NCI-H187 (cell line): ENCODE results near the gene DSCAML1.
A peak's percentile ranks its signal among the peaks of the same experiment; 100 is the strongest.

Experiments
- DNase-seq, 2 experiments: peaks; one replicate each; lab custom pipeline; 2025; lab: John Stamatoyannopoulos, UW

The DSCAML1 gene

DNA sequence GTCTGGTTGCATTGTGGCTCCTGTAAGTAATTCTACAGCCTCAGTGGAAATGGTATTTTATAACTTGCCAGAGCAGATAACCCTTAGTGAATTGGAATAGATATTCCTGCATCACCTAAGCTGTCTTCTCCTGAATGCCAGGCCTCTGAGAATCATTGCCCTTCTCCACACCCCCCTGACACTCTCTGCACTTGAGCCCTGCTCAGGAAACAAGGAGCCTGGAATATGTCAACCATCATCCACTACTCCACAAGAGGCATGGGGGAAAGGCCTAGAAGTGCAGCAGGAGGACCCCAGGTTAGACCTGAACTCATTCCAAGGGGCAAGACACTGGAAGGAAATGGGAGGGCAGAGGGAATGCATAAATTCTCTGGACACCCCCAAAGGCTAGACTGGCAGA lies 72.4 kb downstream of the DSCAML1 start:
- no peak for DNase-seq

DNA sequence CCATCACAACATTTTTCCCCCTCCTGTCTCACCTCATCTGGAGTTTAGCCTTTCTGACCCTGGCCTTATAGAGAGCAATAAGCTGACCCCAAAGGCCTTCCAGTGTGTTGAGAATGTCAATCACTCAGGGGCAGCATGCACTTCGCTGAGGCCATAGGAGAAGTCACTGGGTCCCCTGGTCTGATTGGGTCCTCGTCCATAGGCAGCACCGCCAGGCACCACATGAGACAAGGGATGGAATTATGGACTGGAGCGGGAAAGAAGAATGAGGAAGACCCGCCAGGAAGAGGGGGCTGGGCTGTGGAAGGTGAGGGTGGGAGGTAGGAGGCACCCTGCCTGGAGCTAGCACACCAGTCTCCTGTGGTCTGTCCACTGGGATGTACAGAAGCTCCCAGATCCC lies 72.9 kb downstream of the DSCAML1 start:
- no peak for DNase-seq

- DNase-seq: no peak
These were observed 73.6 kb downstream of the DSCAML1 start for GRCh38 chr11:117723277-117724024.

- DNase-seq: no peak
These were observed 74.9 kb downstream of the DSCAML1 start for GRCh38 chr11:117722082-117722481.

DNA sequence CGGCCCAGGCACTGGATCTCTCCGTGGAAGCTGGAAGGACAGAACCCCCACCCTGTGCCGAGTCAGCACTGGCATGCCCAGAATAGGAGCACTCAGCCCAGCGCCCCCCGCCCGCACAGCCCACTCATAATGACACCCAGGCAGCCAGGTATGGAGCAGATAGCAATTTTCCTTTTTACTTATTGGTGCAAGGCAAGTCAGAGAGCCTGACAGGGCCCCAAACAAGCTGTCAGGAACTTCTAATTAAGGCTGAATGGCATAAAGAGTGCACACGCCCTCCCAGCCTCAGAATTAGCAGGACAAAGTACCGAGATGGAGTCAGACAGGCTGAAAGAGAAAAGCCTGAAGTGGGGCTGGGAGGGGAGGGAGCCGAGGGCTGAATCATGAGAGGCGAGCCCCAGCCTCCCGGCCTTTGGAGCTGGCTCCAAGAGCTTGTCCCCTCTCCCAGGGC lies 76.9 kb downstream of the DSCAML1 start:
- no peak for DNase-seq

DNA sequence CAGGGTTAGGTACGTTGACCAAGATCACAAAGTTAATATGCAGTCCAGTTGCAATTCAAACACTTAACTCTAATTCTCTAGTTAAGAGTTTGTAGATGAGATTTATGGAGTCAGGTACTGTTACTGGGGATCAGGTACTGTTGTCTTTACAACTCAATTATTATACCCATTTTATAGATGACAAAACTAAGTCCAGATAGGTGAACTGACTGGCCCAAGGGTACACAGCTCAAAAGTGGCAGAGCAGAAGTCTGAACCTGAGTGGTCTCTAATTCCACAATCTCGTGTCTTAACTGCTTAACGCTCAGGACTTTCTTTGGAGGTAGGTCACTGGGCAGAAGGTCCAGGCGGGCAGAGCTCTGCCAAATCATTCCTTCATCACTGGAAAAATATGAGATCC lies 77.5 kb downstream of the DSCAML1 start:
- no peak for DNase-seq

DNA sequence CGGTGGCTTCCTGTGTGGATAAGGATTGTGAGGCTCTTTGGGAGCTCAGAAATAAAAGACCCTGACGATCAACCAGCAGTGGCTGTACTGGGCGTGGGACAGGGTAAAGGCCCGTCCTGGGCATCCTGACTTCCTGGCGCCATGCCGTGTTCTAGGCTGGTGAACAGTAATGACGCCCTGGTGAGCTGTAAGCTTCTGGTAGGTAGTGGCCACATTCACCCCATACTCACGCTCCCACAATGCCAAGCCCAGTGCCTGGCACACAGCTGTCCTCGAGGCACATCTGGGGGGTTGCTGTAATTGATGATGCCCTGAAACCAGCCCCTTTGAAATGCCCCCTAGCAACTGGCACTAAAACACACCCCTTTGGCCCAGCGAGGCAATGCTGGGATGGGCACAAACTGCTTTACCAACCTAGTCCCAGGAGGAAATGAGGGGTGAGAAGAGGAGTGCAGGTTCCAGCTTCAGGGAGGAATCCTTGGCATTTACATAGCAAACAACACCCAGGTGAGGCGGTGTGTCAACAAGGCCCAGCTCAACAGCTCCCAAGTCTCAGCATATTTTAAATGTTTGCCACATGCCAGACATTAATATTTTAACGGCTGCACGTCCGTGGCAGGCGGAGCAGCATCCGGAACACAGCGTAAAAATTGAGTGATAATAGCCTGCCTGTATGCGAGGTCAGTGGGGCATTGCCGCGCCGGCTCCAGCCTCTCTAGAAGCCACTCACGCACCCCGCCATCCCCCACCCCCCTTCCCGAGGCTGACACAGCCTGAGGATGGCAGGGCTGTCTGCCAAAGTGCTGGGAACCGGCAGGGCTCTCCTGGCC lies 79.3 kb downstream of the DSCAML1 start:
- DNase-seq: peak; percentile 26 to 56

DNA sequence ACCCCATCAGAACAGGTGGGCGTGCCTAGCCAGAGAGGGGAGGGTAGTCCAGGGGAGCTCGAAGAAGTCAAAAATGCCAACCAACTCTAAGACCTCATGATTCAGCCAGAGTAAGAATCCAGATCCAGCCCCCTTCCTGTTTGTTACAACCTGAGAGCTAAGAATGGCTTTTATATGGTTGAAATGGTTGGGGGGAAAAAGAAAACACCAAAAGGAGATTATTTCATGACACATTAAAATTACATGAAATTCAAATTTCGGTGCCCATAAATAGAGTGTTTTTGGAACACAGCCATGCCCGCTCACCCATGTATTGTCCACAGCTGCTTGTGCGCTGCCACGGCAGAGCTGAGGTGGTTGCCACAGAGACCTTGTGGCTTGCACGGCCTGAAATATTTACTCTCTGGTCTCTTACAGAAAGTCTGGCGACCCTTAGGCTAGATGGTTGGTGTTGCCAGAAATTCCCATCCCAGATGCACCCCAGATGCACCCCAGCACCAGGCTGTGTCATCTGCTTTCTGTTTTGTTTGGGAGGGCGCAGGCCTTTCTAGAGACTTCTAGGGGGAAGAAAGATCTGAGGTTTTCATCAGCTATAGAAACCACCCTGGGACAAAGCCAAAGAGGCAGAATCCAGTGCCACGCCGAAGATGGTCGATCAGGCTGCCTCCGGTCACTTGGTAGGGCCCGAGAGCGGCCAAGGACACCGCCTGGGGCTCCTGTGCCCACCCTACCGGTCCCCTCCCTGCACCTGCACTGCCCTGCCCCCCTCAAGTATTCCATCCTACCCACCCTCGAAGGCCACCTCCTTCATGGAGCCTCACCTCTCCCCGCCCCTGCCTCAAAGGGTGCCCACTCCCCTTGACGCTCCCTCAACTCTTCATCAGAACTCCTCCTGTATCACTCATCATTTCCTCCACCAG lies 80.2 kb downstream of the DSCAML1 start:
- DNase-seq: no peak

DNA sequence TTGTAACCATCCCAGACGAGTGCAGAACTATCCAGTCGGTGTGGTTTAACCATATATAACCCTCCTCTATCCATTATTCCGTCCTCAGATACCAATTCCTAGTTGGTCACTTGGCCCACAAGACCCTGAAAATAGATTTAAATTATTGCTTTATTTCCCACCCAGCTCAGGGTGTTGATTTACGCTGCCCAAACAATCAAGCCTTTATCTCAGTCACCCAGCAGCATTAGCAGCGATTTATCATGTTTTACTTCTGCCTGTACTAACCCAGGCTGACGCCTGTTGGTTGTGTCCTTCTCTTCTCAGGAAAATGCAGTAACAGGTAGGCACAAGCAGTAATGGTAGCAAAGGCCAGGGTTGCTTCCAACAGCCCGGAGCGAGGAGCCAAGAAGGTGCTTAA lies 81.2 kb downstream of the DSCAML1 start:
- DNase-seq: no peak

- DNase-seq: no peak
These were observed 83.5 kb downstream of the DSCAML1 start for GRCh38 chr11:117713538-117713991.

DNA sequence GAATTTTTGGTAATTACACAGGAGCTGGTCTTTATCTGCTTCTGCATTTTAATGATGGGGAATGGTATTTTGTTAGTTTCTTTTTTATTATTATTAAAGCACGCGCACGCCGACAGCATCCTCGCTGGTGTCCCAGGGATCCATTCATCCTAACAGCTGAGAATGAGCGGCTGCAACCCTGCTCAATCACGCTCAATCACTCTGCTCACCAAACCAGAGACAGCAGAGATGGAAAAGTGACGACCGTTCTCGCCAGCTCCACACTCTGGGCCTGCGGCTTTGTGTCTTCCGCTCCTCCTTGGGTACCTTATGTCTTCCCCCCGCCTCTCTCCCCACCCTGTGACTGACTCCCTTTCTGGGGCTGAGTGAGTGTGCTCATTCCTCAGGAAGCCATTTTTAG lies 84.5 kb downstream of the DSCAML1 start:
- DNase-seq: no peak

DNA sequence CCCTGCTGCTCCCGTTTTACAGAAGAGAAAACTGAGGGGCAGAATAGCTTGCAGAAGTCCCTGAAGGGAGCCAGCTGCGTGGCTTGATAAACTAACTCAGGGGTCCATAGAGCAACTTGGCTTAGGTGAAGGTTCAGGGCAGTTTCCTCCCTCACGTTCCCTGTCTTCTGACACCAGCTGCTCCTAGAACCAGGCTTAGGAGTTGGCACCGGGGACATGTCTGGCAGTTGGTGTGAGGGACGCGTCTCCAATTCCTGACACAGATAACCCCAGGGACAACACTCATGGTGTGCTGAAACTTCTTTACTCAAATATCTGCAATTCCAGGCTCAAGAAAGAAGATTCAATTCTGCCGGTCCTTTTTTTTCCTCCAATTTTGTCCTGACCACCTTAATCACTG lies 85.7 kb downstream of the DSCAML1 start:
- no peak for DNase-seq

GRCh38 chr11:117710211-117710610 lies 86.8 kb downstream of the DSCAML1 start:
- DNase-seq: no peak

DNA sequence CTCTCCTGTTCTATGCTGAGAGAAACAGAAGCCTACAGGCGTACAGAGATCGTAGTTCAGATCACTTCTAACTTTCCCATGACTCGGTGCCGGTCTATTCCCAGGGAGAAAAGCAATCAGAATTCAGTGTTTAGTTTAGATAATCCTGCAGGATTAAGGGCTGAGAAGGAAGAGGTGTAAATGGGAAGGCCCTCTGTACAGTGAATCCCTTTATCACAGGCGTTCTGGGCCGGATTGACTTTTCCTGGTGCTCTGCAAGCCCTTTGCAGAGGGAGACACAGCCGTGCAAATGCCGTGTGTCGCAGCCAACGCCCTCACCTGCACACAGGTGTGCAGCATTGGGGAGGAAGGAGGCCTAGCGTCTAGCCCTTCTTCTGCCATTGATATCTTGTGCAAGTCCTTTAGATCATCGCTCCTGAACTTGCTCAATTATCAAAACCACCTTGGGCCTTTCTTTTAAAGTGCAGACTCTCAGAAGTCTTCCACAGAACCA lies 90.6 kb downstream of the DSCAML1 start:
- DNase-seq: no peak

DNA sequence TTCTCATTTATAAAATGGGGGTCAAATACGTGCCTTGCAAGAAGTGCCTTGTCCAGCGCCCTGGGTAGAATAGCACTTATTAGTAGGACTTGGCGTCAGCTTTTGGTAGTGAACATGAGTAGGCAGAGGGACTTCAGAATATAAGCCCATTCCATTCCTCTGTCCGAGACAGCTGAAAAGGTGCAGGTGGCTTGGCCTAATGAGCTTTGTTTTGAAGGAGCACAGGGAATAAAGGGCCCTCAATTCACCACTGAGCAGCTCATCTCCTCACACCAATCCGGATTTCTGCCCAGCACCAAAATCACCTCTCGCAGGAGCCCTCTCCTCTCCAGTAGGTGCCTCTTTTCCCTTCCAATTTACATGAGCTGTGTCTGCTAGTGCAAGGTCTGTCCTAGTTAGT lies 91.2 kb downstream of the DSCAML1 start:
- no peak for DNase-seq

- no peak for DNase-seq
These were observed 92.5 kb downstream of the DSCAML1 start for GRCh38 chr11:117704395-117705100.

DNA sequence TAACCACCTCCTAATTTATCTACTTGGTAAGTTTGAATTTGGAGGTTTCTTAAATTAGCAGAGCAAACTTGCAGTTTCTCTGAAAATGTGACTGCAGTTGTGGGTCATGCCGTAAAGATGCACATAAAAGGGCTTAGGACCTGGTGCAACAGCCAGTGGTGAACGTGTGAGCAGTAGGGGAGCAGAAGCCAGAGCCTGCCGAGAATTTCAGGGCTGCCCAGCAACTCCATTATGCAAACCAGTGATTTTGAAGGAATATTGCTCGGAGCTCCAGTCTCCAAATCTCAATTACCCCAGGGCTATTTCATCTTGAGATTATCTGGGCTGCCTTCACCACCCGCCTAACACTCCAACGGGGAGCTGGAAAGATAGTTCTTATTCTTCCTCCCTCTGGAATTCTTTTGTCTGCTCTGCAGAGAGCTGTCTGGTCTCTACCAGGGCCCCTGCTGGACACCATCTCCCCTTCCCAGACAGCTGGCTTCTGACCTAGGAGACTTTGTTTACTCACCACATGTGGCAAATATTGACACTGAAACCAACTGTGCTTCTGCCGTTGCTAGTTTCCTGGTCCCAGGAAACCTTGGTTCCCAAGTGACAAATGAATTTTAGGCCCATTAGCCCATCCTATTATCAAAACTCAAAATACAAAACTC lies 93.9 kb downstream of the DSCAML1 start:
- no peak for DNase-seq

GRCh38 chr11:117701781-117702180 lies 95.2 kb downstream of the DSCAML1 start:
- no peak for DNase-seq

DNA sequence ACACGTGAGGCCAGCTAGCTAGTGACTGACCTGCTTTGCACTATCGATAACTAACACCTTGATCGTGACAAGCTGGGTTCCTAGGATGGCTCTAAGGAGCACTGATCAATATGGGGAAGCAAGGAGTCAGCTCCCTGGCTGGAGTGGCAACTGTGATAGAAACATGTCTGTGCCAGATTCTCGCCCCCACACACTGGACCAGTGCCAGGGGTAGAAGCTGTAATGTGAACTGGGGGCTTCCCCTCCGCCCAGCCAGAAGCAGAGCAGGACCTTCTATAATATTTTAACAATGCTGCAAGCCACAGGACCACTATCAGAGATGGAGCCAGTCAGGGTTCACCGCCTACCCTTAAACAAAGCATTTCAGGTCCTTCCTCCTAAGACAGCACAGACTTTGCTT lies 96.5 kb downstream of the DSCAML1 start:
- no peak for DNase-seq

DNA sequence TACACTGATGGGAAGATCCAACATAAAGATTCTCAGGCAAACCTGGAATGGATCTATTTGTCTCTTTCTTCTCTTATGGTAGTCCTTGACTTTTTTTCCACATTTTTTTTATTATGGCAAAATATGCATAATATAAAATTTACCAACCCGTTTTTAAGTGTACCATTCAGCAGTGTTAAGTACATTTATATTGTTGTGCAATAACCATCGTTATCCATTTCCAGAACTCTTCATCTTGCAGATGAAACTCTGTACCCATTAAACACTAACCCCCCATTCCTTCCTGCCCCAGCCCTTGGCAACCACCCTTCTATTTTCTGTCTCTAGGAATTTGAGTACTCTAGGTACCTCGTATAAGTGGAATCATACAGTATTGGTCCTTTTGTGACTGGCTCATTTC lies 99.7 kb downstream of the DSCAML1 start:
- DNase-seq: no peak

GRCh38 chr11:117696540-117696939 lies 100.5 kb downstream of the DSCAML1 start:
- DNase-seq: no peak
